NK-92 (cell line): Measurements from ENCODE around the gene PNPLA4.

ENCODE experiments used
- DNase-seq: peaks from one replicate; lab custom pipeline; 2025; ENCODE audit not compliant: unreplicated experiment; lab: John Stamatoyannopoulos, UW

The PNPLA4 gene

GRCh38 chrX:7927259-7928167, at the start of gene PNPLA4:
PNPLA4 (minus strand) TSS chrX:7927413; CDS start chrX:7926119, 1,294 bp downstream.
- no peak for DNase-seq

GRCh38 chrX:7972586-7972985, 45.4 kb upstream of the PNPLA4 start:
- no peak for DNase-seq

- DNase-seq, result no peak
Observed at GRCh38 chrX:7970428-7970827, 43.2 kb upstream of the PNPLA4 start.

- DNase-seq, result no peak
Observed at GRCh38 chrX:7965436-7965835, 38.2 kb upstream of the PNPLA4 start.

GRCh38 chrX:7960246-7960645, 33.0 kb upstream of the PNPLA4 start:
- DNase-seq, result no peak

GRCh38 chrX:7953446-7953845, 26.2 kb upstream of the PNPLA4 start:
- DNase-seq, result no peak

GRCh38 chrX:7950865-7951264, 23.7 kb upstream of the PNPLA4 start:
- no peak for DNase-seq

GRCh38 chrX:7948483-7948882, 21.3 kb upstream of the PNPLA4 start:
- DNase-seq, result no peak

- no peak for DNase-seq
Observed at GRCh38 chrX:7946960-7947359, 19.7 kb upstream of the PNPLA4 start.

GRCh38 chrX:7943600-7944245, 16.5 kb upstream of the PNPLA4 start:
- DNase-seq, result no peak

- no peak for DNase-seq
Observed at GRCh38 chrX:7941390-7942042, 14.3 kb upstream of the PNPLA4 start.

GRCh38 chrX:7934026-7934425, 6.8 kb upstream of the PNPLA4 start:
- DNase-seq, result no peak

- no peak for DNase-seq
Observed at GRCh38 chrX:7926914-7927258, 327 bp downstream of the PNPLA4 start.

- no peak for DNase-seq
Observed at GRCh38 chrX:7926501-7926900, 712 bp downstream of the PNPLA4 start.

- no peak for DNase-seq
Observed at GRCh38 chrX:7925867-7926472, 1.2 kb downstream of the PNPLA4 start.

GRCh38 chrX:7921750-7922149, 5.5 kb downstream of the PNPLA4 start:
- no peak for DNase-seq

GRCh38 chrX:7908821-7909220, 18.4 kb downstream of the PNPLA4 start:
- no peak for DNase-seq

- DNase-seq, result no peak
Observed at GRCh38 chrX:7904562-7904961, 22.7 kb downstream of the PNPLA4 start.

GRCh38 chrX:7891928-7892327, 35.3 kb downstream of the PNPLA4 start:
- DNase-seq, result no peak

GRCh38 chrX:7889680-7890079, 37.5 kb downstream of the PNPLA4 start:
- DNase-seq, result no peak

- DNase-seq, result no peak
Observed at GRCh38 chrX:7889135-7889534, 38.1 kb downstream of the PNPLA4 start.

- no peak for DNase-seq
Observed at GRCh38 chrX:7876957-7877356, 50.3 kb downstream of the PNPLA4 start.
